DND-41 (cell line): ENCODE measurements around the gene MET.

Experiments
- ATAC-seq: fragments of 200-7000 bp; cut with Tn5 transposase; 3 replicates; pipeline ENCODE4 v1.9.1; 2021; ENCODE audit warnings: low read depth; ENCODE audit not compliant: insufficient read depth
- DNase-seq: peaks from one replicate; pipeline ENCODE4 v3.0.0-alpha.2; 2020
- H2AFZ ChIP-seq: 2 replicates; pipeline ENCODE4 v1.6.0; 2012; ENCODE audit warnings: low read depth, low read length
- H3K27ac ChIP-seq: 2 replicates; pipeline ENCODE4 v1.5.1; 2012; ENCODE audit warnings: low read length, inconsistent platforms
- H3K27me3 ChIP-seq: fragments of 200-600 bp; sonication (generic); 2 replicates; pipeline ENCODE4 v1.6.0; 2012; ENCODE audit warnings: low read length, mild to moderate bottlenecking, inconsistent platforms; ENCODE audit not compliant: insufficient read depth, poor library complexity
- H3K36me3 ChIP-seq: 2 replicates; pipeline ENCODE4 v1.5.1; 2012; ENCODE audit warnings: low read length, inconsistent platforms; ENCODE audit not compliant: insufficient read depth
- H3K4me1 ChIP-seq: 2 replicates; pipeline ENCODE4 v1.5.1; 2012; ENCODE audit warnings: mild to moderate bottlenecking, low read length; ENCODE audit not compliant: insufficient read depth
- H3K4me2 ChIP-seq: 2 replicates; pipeline ENCODE4 v1.6.0; 2012; ENCODE audit warnings: mild to moderate bottlenecking, moderate library complexity, low read length, inconsistent platforms; ENCODE audit not compliant: insufficient read depth
- H3K4me3 ChIP-seq, 2 experiments: fragments of 200-600 bp in 1 of 2; shearing (Covaris generic) in 1 of 2; 2 replicates each; pipeline ENCODE4 v1.5.1; 2012 to 2016; ENCODE audit warnings: inconsistent platforms in 2 of 2, low read length in 2 of 2, mild to moderate bottlenecking in 2 of 2, low read depth in 1 of 2, moderate library complexity in 1 of 2
- H3K79me2 ChIP-seq: 2 replicates; pipeline ENCODE4 v1.6.0; 2012; ENCODE audit warnings: low read length, inconsistent platforms; ENCODE audit not compliant: insufficient read depth
- H3K9ac ChIP-seq: 2 replicates; pipeline ENCODE4 v1.6.0; 2012; ENCODE audit warnings: low read depth, mild to moderate bottlenecking, inconsistent platforms, low read length, moderate library complexity
- H3K9me3 ChIP-seq: 2 replicates; pipeline ENCODE4 v1.5.1; 2012; ENCODE audit warnings: low read length, moderate library complexity, mild to moderate bottlenecking, inconsistent platforms; ENCODE audit not compliant: insufficient read depth, severe bottlenecking
- H4K20me1 ChIP-seq: 2 replicates; pipeline ENCODE4 v1.6.0; 2012; ENCODE audit warnings: low read length; ENCODE audit not compliant: insufficient read depth
- CTCF ChIP-seq: IDR thresholded peaks from 2 replicates; pipeline ENCODE4 v1.5.1; 2012; ENCODE audit warnings: borderline replicate concordance, low read length, moderate library complexity, mild to moderate bottlenecking; ENCODE audit not compliant: poor library complexity, severe bottlenecking; ENCODE audit errors: extremely low read depth
- EZH2 ChIP-seq: IDR thresholded peaks from 3 replicates; pipeline ENCODE4 v1.6.1; 2012; ENCODE audit warnings: borderline replicate concordance, low read depth, mild to moderate bottlenecking, moderate library complexity, low read length, inconsistent platforms; ENCODE audit not compliant: severe bottlenecking

MET gene

DNA sequence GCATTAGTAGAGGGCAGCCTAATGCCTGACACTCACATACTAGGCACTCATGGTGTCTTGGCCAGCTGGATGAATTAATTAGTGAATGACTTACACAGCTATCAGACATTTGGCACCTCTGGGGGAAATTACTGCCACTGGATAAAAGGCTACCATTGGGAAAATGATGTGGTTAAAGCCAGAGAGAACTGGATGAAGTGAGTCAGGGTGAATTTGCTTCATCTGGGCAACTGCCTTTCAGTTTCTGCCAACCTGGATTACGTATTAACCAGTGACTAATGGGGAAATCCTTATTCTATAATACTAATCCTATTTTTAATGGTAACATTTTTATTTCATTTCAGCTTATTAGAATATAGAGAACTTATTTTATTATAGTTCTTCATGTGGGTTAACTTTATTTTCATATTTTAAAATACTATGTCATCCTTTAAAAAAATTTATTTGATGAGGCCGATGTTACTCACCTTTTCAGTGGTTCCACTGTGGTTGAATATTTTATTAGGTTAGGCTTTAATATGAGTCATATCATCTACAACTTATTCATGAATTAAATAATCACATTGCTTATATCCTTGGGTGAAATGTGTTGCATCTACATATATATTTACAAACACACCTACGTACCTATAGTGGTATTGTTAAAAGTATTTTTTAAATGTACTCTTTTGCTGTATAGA lies 104.8 kb downstream of the MET start:
- no peaks in the 10 kb centered on the region for H3K79me2 ChIP-seq
- H3K9ac ChIP-seq: no peak overlapping the region
- H3K27me3 ChIP-seq: peaks cover 4% of the 10 kb centered on the region
- TF ChIP-seq EZH2 (no peak), CTCF (no peak)
- no peaks in the 10 kb centered on the region for H3K4me1 ChIP-seq
- H4K20me1 ChIP-seq: no peaks in the 10 kb centered on the region
- no peaks in the 10 kb centered on the region for H3K9me3 ChIP-seq
- DNase-seq (no peak), ATAC-seq (no peak)
- no peak overlapping the region for H3K27ac ChIP-seq
- no peak overlapping the region for H3K4me3 ChIP-seq
- H2AFZ ChIP-seq: no peak overlapping the region
- H3K4me2 ChIP-seq: no peak overlapping the region
- H3K36me3 ChIP-seq: no peaks in the 10 kb centered on the region

DNA sequence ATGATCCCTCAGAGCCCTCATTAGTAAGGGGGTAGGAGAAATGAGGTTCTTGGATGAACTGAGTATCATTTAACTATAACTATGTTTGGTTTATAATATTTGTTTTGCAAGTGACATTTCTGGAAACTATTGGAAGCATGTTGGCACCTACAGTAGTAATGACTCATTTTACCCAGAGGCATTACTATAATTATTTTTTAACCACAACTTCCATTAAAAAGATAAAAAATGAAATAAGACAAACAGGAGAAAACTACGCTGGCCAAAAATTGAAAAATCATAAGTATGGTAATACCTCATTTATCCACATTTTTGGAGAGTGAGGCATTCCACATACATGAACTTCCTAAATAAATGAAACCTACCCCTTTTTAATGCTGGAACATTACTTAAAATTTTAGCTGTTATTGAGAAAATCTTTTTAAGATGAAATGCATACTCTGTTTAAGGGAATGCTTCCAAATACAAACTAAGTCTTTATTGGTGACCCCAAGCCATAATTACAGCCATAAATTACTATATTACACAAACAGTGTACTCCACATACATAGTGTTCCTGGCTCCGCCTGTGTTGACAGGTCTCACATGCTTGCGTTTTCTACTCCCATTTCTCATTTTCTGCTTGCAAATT lies 105.8 kb downstream of the MET start:
- H3K4me2 ChIP-seq: no peak overlapping the region
- no peaks in the 10 kb centered on the region for H3K79me2 ChIP-seq
- no peak for DNase-seq
- H3K9ac ChIP-seq: no peak overlapping the region
- H3K4me1 ChIP-seq: no peaks in the 10 kb centered on the region
- no peak overlapping the region for H2AFZ ChIP-seq
- ATAC-seq: no peak
- no peak overlapping the region for H3K4me3 ChIP-seq
- H3K27ac ChIP-seq: no peak overlapping the region
- H3K27me3 ChIP-seq: peaks cover 7% of the 10 kb centered on the region
- H3K36me3 ChIP-seq: no peaks in the 10 kb centered on the region
- no peaks in the 10 kb centered on the region for H4K20me1 ChIP-seq
- H3K9me3 ChIP-seq: no peaks in the 10 kb centered on the region
- TF ChIP-seq EZH2 (no peak), CTCF (no peak)

- Histone ChIP-seq H3K4me3 (no peak overlapping the region), H3K4me1 (no peaks in the 10 kb centered on the region), H3K27me3 (peaks cover 5% of the 10 kb centered on the region), H3K4me2 (no peak overlapping the region), H3K36me3 (no peaks in the 10 kb centered on the region), H3K27ac (no peak overlapping the region), H3K9ac (no peak overlapping the region), H2AFZ (no peak overlapping the region), H3K9me3 (no peaks in the 10 kb centered on the region), H4K20me1 (no peaks in the 10 kb centered on the region), H3K79me2 (no peaks in the 10 kb centered on the region)
- TF ChIP-seq EZH2 (no peak), CTCF (no peak)
- DNase-seq (no peak), ATAC-seq (no peak)
These were observed 107.2 kb downstream of the MET start for GRCh38 chr7:116779216-116779615.
